B cell (primary cell): Measurements from ENCODE around the gene FBXL13. TPM values are rescaled to one million over a fixed set of nuclear protein-coding genes. Genes with fewer than 3 reads are reported as not detected.

ENCODE experiments used
- ATAC-seq: fragments of 200-7000 bp; cut with Tn5 transposase; one replicate; pipeline ENCODE4 v1.10.0; 2021; ENCODE audit warnings: low read depth, mild to moderate bottlenecking, moderate number of reproducible peaks, moderate library complexity
- CTCF ChIA-PET: fragments of 350-600 bp; sonication (Branson Sonifier 250); formaldehyde crosslinking; loops from one replicate; lab custom pipeline; 2021; ENCODE audit warnings: antibody characterized with exemption, inconsistent platforms; lab: Charles Lee
- POLR2A ChIA-PET: fragments of 350-600 bp; sonication (Branson Sonifier 250); formaldehyde crosslinking; loops from one replicate; lab custom pipeline; 2021; ENCODE audit warnings: antibody characterized with exemption; lab: Charles Lee
- DNase-seq: peaks from one replicate; pipeline ENCODE4 v3.0.0; 2013
- H2AFZ ChIP-seq: 2 replicates; pipeline ENCODE4 v1.6.1; 2012; ENCODE audit warnings: mild to moderate bottlenecking, low read depth, low read length; ENCODE audit not compliant: insufficient read depth, poor library complexity, severe bottlenecking
- H3K27ac ChIP-seq, 2 donors: 1 replicate in 1 of 2; 2 replicates in 1 of 2; pipeline ENCODE4 v1.5.1; 2012 to 2013; ENCODE audit warnings: low read length in 2 of 2, mild to moderate bottlenecking in 2 of 2, moderate library complexity in 1 of 2
- H3K27me3 ChIP-seq, 4 experiments: fragments of 200-600 bp in 1 of 4; sonication (generic) in 1 of 4; replicated peaks in 1 of 4; 1 replicate in 2 of 4; 2 replicates in 2 of 4; pipeline versions ENCODE4 v1.6.1 to v1.7.0; 2013 to 2016; ENCODE audit warnings: low read length in 3 of 4, mild to moderate bottlenecking in 2 of 4, mixed read lengths in 1 of 4, moderate library complexity in 1 of 4; ENCODE audit not compliant: insufficient read depth in 4 of 4, control insufficient read depth in 3 of 4; ENCODE audit errors: control extremely low read depth in 1 of 4
- H3K36me3 ChIP-seq, 2 experiments: replicated peaks in 1 of 2; 1 replicate in 1 of 2; 2 replicates in 1 of 2; pipeline versions ENCODE4 v1.6.1 to v1.7.1; 2013; ENCODE audit warnings: low read length in 1 of 2; ENCODE audit not compliant: insufficient read depth in 2 of 2, control insufficient read depth in 1 of 2; ENCODE audit errors: control extremely low read depth in 1 of 2, extremely low read depth in 1 of 2
- H3K4me1 ChIP-seq, 2 donors: fragments of 200-600 bp in 1 of 2; sonication (generic) in 1 of 2; 1 replicate in 1 of 2; 2 replicates in 1 of 2; pipeline versions ENCODE4 v1.5.1 to v1.6.1; 2013 to 2017; ENCODE audit warnings: low read length in 2 of 2; ENCODE audit not compliant: control insufficient read depth in 2 of 2, insufficient read depth in 2 of 2
- H3K4me2 ChIP-seq: replicated peaks from 2 replicates; pipeline ENCODE3; 2012; ENCODE audit warnings: mild to moderate bottlenecking, low read depth, low read length; ENCODE audit not compliant: poor library complexity, severe bottlenecking
- H3K4me3 ChIP-seq, 5 experiments: fragments of 200-600 bp in 1 of 5; sonication (generic) in 1 of 5; 1 replicate in 3 of 5; 2 replicates in 2 of 5; pipeline versions ENCODE4 v1.5.1 to v1.7.0; 2011 to 2016; ENCODE audit warnings: low read length in 4 of 5, mild to moderate bottlenecking in 4 of 5, low read depth in 2 of 5, control low read depth in 1 of 5, moderate library complexity in 1 of 5; ENCODE audit not compliant: insufficient read depth in 1 of 5; ENCODE audit errors: control extremely low read depth in 1 of 5, extremely low read depth in 1 of 5
- H3K79me2 ChIP-seq: fragments of 200-600 bp; sonication (generic); one replicate; pipeline ENCODE4 v1.6.0; 2016; ENCODE audit warnings: low read length; ENCODE audit not compliant: control insufficient read depth, insufficient read depth
- H3K9ac ChIP-seq: fragments of 200-600 bp; sonication (generic); 2 replicates; pipeline ENCODE4 v1.6.1; 2017; ENCODE audit warnings: mild to moderate bottlenecking, low read length, moderate library complexity
- H3K9me3 ChIP-seq, 3 donors: one replicate each; pipeline versions ENCODE4 v1.6.1 to v1.7.1; 2013; ENCODE audit warnings: low read length in 2 of 3; ENCODE audit not compliant: control insufficient read depth in 2 of 3, insufficient read depth in 1 of 3; ENCODE audit errors: control extremely low read depth in 1 of 3
- H4K20me1 ChIP-seq: 2 replicates; pipeline ENCODE4 v1.6.0; 2012; ENCODE audit warnings: mild to moderate bottlenecking, low read length; ENCODE audit not compliant: insufficient read depth, control insufficient read depth, poor library complexity, severe bottlenecking
- H3K27ac Mint-ChIP-seq: one replicate; pipeline ENCODE4 v1.8.0; 2021; ENCODE audit warnings: mixed read lengths
- H3K27me3 Mint-ChIP-seq: one replicate; pipeline ENCODE4 v1.8.0; 2021; ENCODE audit warnings: mixed read lengths
- H3K4me1 Mint-ChIP-seq: one replicate; pipeline ENCODE4 v1.8.0; 2021; ENCODE audit warnings: mixed read lengths
- H3K4me3 Mint-ChIP-seq: one replicate; pipeline ENCODE4 v1.8.0; 2021; ENCODE audit warnings: mixed read lengths
- H3K9me3 Mint-ChIP-seq: one replicate; pipeline ENCODE4 v1.8.0; 2022; ENCODE audit warnings: mixed read lengths; ENCODE audit not compliant: insufficient read depth
- CTCF ChIP-seq: fragments of 200-600 bp; IDR thresholded peaks from one replicate; pipeline ENCODE4 v1.8.0; 2022; ENCODE audit warnings: antibody characterized with exemption, mild to moderate bottlenecking
- EZH2 ChIP-seq: IDR thresholded peaks from 2 replicates; pipeline ENCODE4 v1.6.1; 2012; ENCODE audit warnings: borderline replicate concordance, low read depth, mild to moderate bottlenecking, moderate library complexity, low read length; ENCODE audit not compliant: insufficient read depth, poor library complexity, severe bottlenecking
- WGBS: methylation state at CpG from one replicate; pipeline ENCODE4 v1.1.5; 2013; ENCODE audit warnings: missing lambda C conversion rate; ENCODE audit not compliant: insufficient coverage; 5-methylcytosine and 5-hydroxymethylcytosine counted together
- intact Hi-C: fragments of 100-400 bp; cut with micrococcal nuclease; formaldehyde crosslinking; loops from one replicate; pipeline ENCODE4 v1.10.0; 2022
- polyA plus RNA-seq: library from polyadenylated mRNA; depleted of rRNA; stranded (reverse); fragments of >200 nt; gene quantifications from 2 replicates; pipeline ENCODE4 v1.2.3, GENCODE V29; 2012
- total RNA-seq, 2 donors: library from RNA; stranded (reverse); fragments of 120-200 nt in 1 of 2; gene quantifications; 1 replicate in 1 of 2; 2 replicates in 1 of 2; pipeline versions ENCODE4 v1.2.3 to v1.2.4, GENCODE V29; 2013 to 2022

FBXL13 gene
- total and polyA plus RNA-seq, 2 donors (not counting 1 experiment from before 2014, with no cell fraction given), result 0.22 to 4.0 TPM

GRCh38 chr7:102983602-102984001 is 91.0 kb downstream of the FBXL13 start:
- no peaks in the 10 kb centered on the region for H3K36me3 ChIP-seq
- H2AFZ ChIP-seq, result no peak overlapping the region
- Mint-ChIP-seq H3K27me3 (no peaks in the 10 kb centered on the region), H3K4me3 (no peak overlapping the region), H3K9me3 (no peaks in the 10 kb centered on the region), H3K27ac (no peak overlapping the region), H3K4me1 (no peaks in the 10 kb centered on the region)
- H4K20me1 ChIP-seq, result no peaks in the 10 kb centered on the region
- H3K9ac ChIP-seq, result no peak overlapping the region
- POLR2A ChIA-PET, result no interaction called here
- no peak overlapping the region for H3K4me2 ChIP-seq
- H3K27ac ChIP-seq, result no peak overlapping the region
- no peaks in the 10 kb centered on the region for H3K9me3 ChIP-seq
- 100% methylated on average over 4 of the region's 7 CpGs for WGBS
- ATAC-seq (no peak), DNase-seq (no peak)
- H3K79me2 ChIP-seq, result no peaks in the 10 kb centered on the region
- no peaks in the 10 kb centered on the region for H3K4me1 ChIP-seq
- H3K27me3 ChIP-seq, result no peaks in the 10 kb centered on the region
- intact Hi-C loops, result no loop called here
- no peak for TF ChIP-seq EZH2
- TF ChIP-seq CTCF, result no peak
- H3K4me3 ChIP-seq, result no peak overlapping the region
- CTCF ChIA-PET, result no interaction called here

GRCh38 chr7:102982235-102982634 is 92.4 kb downstream of the FBXL13 start:
- intact Hi-C loops, result no loop called here
- H3K27ac Mint-ChIP-seq, result no peak overlapping the region
- no peaks in the 10 kb centered on the region for H3K27me3 Mint-ChIP-seq
- no peak overlapping the region for H3K4me2 ChIP-seq
- POLR2A ChIA-PET, result no interaction called here
- H3K36me3 ChIP-seq, result no peaks in the 10 kb centered on the region
- no CpG with 5 or more reads among the region's 1 CpG for WGBS
- peaks cover 2% of the 10 kb centered on the region for H3K9me3 Mint-ChIP-seq
- H3K9me3 ChIP-seq, result no peaks in the 10 kb centered on the region
- H3K27me3 ChIP-seq, result no peaks in the 10 kb centered on the region
- H4K20me1 ChIP-seq, result no peaks in the 10 kb centered on the region
- no peak overlapping the region for H3K9ac ChIP-seq
- no peaks in the 10 kb centered on the region for H3K79me2 ChIP-seq
- H3K4me1 ChIP-seq, result no peaks in the 10 kb centered on the region
- CTCF ChIA-PET, result no interaction called here
- H3K4me3 ChIP-seq, result no peak overlapping the region
- no peak overlapping the region for H3K4me3 Mint-ChIP-seq
- TF ChIP-seq EZH2, result no peak
- no peak for TF ChIP-seq CTCF
- no peak for ATAC-seq
- H2AFZ ChIP-seq, result no peak overlapping the region
- no peak for DNase-seq
- H3K27ac ChIP-seq, result no peak overlapping the region
- no peaks in the 10 kb centered on the region for H3K4me1 Mint-ChIP-seq
